H9 (cell line): Measurements from ENCODE around the gene LYPD6. TPM values are rescaled to one million over a fixed set of nuclear protein-coding genes. Genes with fewer than 3 reads are reported as not detected.

ENCODE experiments used
- DNase-seq: peaks from one replicate; pipeline ENCODE4 v3.0.0-alpha.2; 2017
- H2AFZ ChIP-seq: one replicate; pipeline ENCODE4 v1.6.1; 2013; ENCODE audit warnings: mild to moderate bottlenecking, low read length, control low read depth, moderate library complexity
- H2AK5ac ChIP-seq: 2 replicates; pipeline ENCODE4 v1.6.1; 2013; ENCODE audit warnings: low read length, control low read depth, mixed read lengths; ENCODE audit not compliant: insufficient read length
- H2BK120ac ChIP-seq: one replicate; pipeline ENCODE4 v1.6.1; 2013; ENCODE audit warnings: low read depth, mild to moderate bottlenecking, low read length, control low read depth, inconsistent platforms; ENCODE audit not compliant: poor library complexity, severe bottlenecking
- H2BK12ac ChIP-seq: 2 replicates; pipeline ENCODE4 v1.6.1; 2013; ENCODE audit warnings: low read length, control low read depth, mixed read lengths, low read depth; ENCODE audit not compliant: insufficient read length
- H2BK15ac ChIP-seq: 2 replicates; pipeline ENCODE4 v1.6.1; 2013; ENCODE audit warnings: low read depth, low read length, control low read depth
- H2BK20ac ChIP-seq: one replicate; pipeline ENCODE4 v1.6.1; 2013; ENCODE audit warnings: low read depth, mild to moderate bottlenecking, low read length, control low read depth, inconsistent platforms; ENCODE audit not compliant: poor library complexity, severe bottlenecking
- H2BK5ac ChIP-seq: 2 replicates; pipeline ENCODE4 v1.6.1; 2013; ENCODE audit warnings: low read length, control low read depth, mixed read lengths; ENCODE audit not compliant: insufficient read length
- H3K14ac ChIP-seq: 2 replicates; pipeline ENCODE4 v1.6.1; 2013; ENCODE audit warnings: low read length, control low read depth; ENCODE audit not compliant: insufficient read depth
- H3K18ac ChIP-seq: 2 replicates; pipeline ENCODE4 v1.6.1; 2013; ENCODE audit warnings: low read depth, mild to moderate bottlenecking, mixed read lengths, low read length, control low read depth; ENCODE audit not compliant: insufficient read length
- H3K23ac ChIP-seq: 2 replicates; pipeline ENCODE4 v1.6.1; 2013; ENCODE audit warnings: low read length, control low read depth, mixed read lengths, low read depth; ENCODE audit not compliant: insufficient read length
- H3K23me2 ChIP-seq: 2 replicates; pipeline ENCODE4 v1.6.1; 2013; ENCODE audit warnings: low read depth, mild to moderate bottlenecking, mixed read lengths, low read length, control low read depth; ENCODE audit not compliant: insufficient read length, poor library complexity, severe bottlenecking
- H3K27ac ChIP-seq: 2 replicates; pipeline ENCODE4 v1.5.1; 2013; ENCODE audit warnings: low read length, control low read depth, mixed read lengths, low read depth; ENCODE audit not compliant: insufficient read length
- H3K27me3 ChIP-seq: 2 replicates; pipeline ENCODE4 v1.6.1; 2013; ENCODE audit warnings: low read length, control low read depth, inconsistent platforms; ENCODE audit not compliant: insufficient read depth
- H3K4ac ChIP-seq: 2 replicates; pipeline ENCODE4 v1.6.1; 2013; ENCODE audit warnings: low read depth, mild to moderate bottlenecking, control low read depth, inconsistent platforms, low read length, moderate library complexity
- H3K4me1 ChIP-seq: 2 replicates; pipeline ENCODE4 v1.6.1; 2013; ENCODE audit warnings: low read length, control low read depth, inconsistent platforms; ENCODE audit not compliant: insufficient read depth
- H3K4me2 ChIP-seq: 2 replicates; pipeline ENCODE4 v1.6.1; 2013; ENCODE audit warnings: low read length, control low read depth, mixed read lengths; ENCODE audit not compliant: insufficient read length, insufficient read depth
- H3K56ac ChIP-seq: 2 replicates; pipeline ENCODE4 v1.6.1; 2013; ENCODE audit warnings: low read depth, mild to moderate bottlenecking, mixed read lengths, low read length, control low read depth; ENCODE audit not compliant: insufficient read length
- H3K79me1 ChIP-seq: 2 replicates; pipeline ENCODE4 v1.6.1; 2013; ENCODE audit warnings: low read depth, mild to moderate bottlenecking, moderate library complexity, low read length, control low read depth, inconsistent platforms; ENCODE audit not compliant: insufficient read depth, poor library complexity, severe bottlenecking
- H3K79me2 ChIP-seq: 2 replicates; pipeline ENCODE4 v1.6.1; 2013; ENCODE audit warnings: low read length, control low read depth, inconsistent platforms; ENCODE audit not compliant: insufficient read depth
- H3K9ac ChIP-seq: 2 replicates; pipeline ENCODE4 v1.6.1; 2013; ENCODE audit warnings: low read length, control low read depth, mixed read lengths; ENCODE audit not compliant: insufficient read length; ENCODE audit errors: extremely low read depth
- H3K9me3 ChIP-seq: one replicate; pipeline ENCODE4 v1.6.1; 2013; ENCODE audit warnings: low read depth, low read length, inconsistent platforms; ENCODE audit not compliant: control insufficient read depth
- H3T11ph ChIP-seq: one replicate; pipeline ENCODE4 v1.6.1; 2013; ENCODE audit warnings: mild to moderate bottlenecking, low read length, control low read depth, inconsistent platforms
- H4K20me1 ChIP-seq: one replicate; pipeline ENCODE4 v1.6.1; 2013; ENCODE audit not compliant: control insufficient read depth, insufficient read length, insufficient read depth
- H4K5ac ChIP-seq: 2 replicates; pipeline ENCODE4 v1.6.1; 2013; ENCODE audit warnings: low read depth, mild to moderate bottlenecking, mixed read lengths, low read length, control low read depth; ENCODE audit not compliant: insufficient read length
- H4K8ac ChIP-seq: replicated peaks from 2 replicates; pipeline ENCODE4 v1.6.1; 2013; ENCODE audit warnings: low read length, control low read depth, mixed read lengths, low read depth; ENCODE audit not compliant: insufficient read length
- H4K91ac ChIP-seq: 2 replicates; pipeline ENCODE4 v1.6.1; 2013; ENCODE audit warnings: low read depth, mild to moderate bottlenecking, moderate library complexity, mixed read lengths, low read length, control low read depth; ENCODE audit not compliant: insufficient read length
- H3K27ac Mint-ChIP-seq, 3 experiments: 2 replicates in 2 of 3; 3 replicates in 1 of 3; pipeline ENCODE4 v1.8.0; 2020 to 2021; ENCODE audit warnings: mixed read lengths in 3 of 3, mild to moderate bottlenecking in 1 of 3, moderate library complexity in 1 of 3
- H3K27me3 Mint-ChIP-seq: 2 replicates; pipeline ENCODE4 v1.8.0; 2021; ENCODE audit warnings: low read depth, mild to moderate bottlenecking, moderate library complexity, mixed read lengths
- H3K36me3 Mint-ChIP-seq, 3 experiments: 2 replicates in 2 of 3; 3 replicates in 1 of 3; pipeline ENCODE4 v1.8.0; 2020 to 2021; ENCODE audit warnings: low read depth in 3 of 3, mixed read lengths in 3 of 3; ENCODE audit not compliant: insufficient read depth in 1 of 3
- H3K4me1 Mint-ChIP-seq, 2 experiments: 2 replicates each; pipeline ENCODE4 v1.8.0; 2020; ENCODE audit warnings: mixed read lengths in 2 of 2
- H3K4me3 Mint-ChIP-seq, 2 experiments: 2 replicates in 1 of 2; 3 replicates in 1 of 2; pipeline ENCODE4 v1.8.0; 2020 to 2021; ENCODE audit warnings: mild to moderate bottlenecking in 2 of 2, mixed read lengths in 2 of 2, moderate library complexity in 1 of 2
- H3K9me3 Mint-ChIP-seq, 2 experiments: 2 replicates in 1 of 2; 3 replicates in 1 of 2; pipeline ENCODE4 v1.8.0; 2020; ENCODE audit warnings: mild to moderate bottlenecking in 2 of 2, mixed read lengths in 2 of 2, moderate library complexity in 1 of 2
- WGBS: extraction: QIAGEN DNeasy Blood & Tissue Kit; methylation state at CpG from one replicate; pipeline ENCODE4 v1.1.7; 2013; ENCODE audit warnings: missing lambda C conversion rate, low lambda C conversion rate, mixed read lengths; ENCODE audit not compliant: insufficient read length; ENCODE audit errors: extremely low coverage; 5-methylcytosine and 5-hydroxymethylcytosine counted together
- total RNA-seq: library from RNA; stranded (reverse); gene quantifications from 2 replicates; pipeline ENCODE4 v1.2.1, GENCODE V29; 2021
- TF ChIP-seq, protein P1 (sequence below): fragments of 200-600 bp; sonication (generic); conservative IDR thresholded peaks from 3 replicates; pipeline ENCODE4 v1.8.0; 2021; ENCODE audit warnings: antibody characterized with exemption, mild to moderate bottlenecking

Gene LYPD6
- total RNA-seq, 1 experiment from 2014 or later, result 3.0 TPM

- no peak overlapping the region for H3K56ac ChIP-seq
- H2BK120ac ChIP-seq, result no peak overlapping the region
- H3K27ac ChIP-seq, result no peak overlapping the region
- TF ChIP-seq, protein P1, sequence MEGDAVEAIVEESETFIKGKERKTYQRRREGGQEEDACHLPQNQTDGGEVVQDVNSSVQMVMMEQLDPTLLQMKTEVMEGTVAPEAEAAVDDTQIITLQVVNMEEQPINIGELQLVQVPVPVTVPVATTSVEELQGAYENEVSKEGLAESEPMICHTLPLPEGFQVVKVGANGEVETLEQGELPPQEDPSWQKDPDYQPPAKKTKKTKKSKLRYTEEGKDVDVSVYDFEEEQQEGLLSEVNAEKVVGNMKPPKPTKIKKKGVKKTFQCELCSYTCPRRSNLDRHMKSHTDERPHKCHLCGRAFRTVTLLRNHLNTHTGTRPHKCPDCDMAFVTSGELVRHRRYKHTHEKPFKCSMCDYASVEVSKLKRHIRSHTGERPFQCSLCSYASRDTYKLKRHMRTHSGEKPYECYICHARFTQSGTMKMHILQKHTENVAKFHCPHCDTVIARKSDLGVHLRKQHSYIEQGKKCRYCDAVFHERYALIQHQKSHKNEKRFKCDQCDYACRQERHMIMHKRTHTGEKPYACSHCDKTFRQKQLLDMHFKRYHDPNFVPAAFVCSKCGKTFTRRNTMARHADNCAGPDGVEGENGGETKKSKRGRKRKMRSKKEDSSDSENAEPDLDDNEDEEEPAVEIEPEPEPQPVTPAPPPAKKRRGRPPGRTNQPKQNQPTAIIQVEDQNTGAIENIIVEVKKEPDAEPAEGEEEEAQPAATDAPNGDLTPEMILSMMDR, result no peak
- no peak overlapping the region for H3K9ac ChIP-seq
- no peak overlapping the region for H3K4ac ChIP-seq
- Mint-ChIP-seq H3K9me3 (peaks cover 0 to 5% of the 10 kb centered on the region in 2 experiments; a peak in 1 of 5 replicates), H3K4me1 (peaks cover 6 to 7% of the 10 kb centered on the region in 2 experiments), H3K27me3 (no peaks in the 10 kb centered on the region), H3K27ac (no peak overlapping the region), H3K4me3 (no peak overlapping the region), H3K36me3 (peaks cover 0 to 14% (median 7%) of the 10 kb centered on the region in 3 experiments; a peak in 3 of 7 replicates)
- H2BK15ac ChIP-seq, result no peak overlapping the region
- H3K18ac ChIP-seq, result no peak overlapping the region
- peaks cover 3% of the 10 kb centered on the region for H3K79me1 ChIP-seq
- no peaks in the 10 kb centered on the region for H3K9me3 ChIP-seq
- WGBS, result no CpG with 5 or more reads among the region's 2 CpGs
- no peaks in the 10 kb centered on the region for H3K79me2 ChIP-seq
- H3K4me2 ChIP-seq, result no peak overlapping the region
- H3K23ac ChIP-seq, result no peak overlapping the region
- H3K4me1 ChIP-seq, result no peaks in the 10 kb centered on the region
- H3K27me3 ChIP-seq, result no peaks in the 10 kb centered on the region
- H2BK20ac ChIP-seq, result no peak overlapping the region
- H3K14ac ChIP-seq, result no peak overlapping the region
- H4K8ac ChIP-seq, result no peak overlapping the region
- no peak overlapping the region for H4K91ac ChIP-seq
- H4K5ac ChIP-seq, result no peak overlapping the region
- no peak overlapping the region for H2AK5ac ChIP-seq
- H4K20me1 ChIP-seq, result no peaks in the 10 kb centered on the region
- no peak overlapping the region for H2AFZ ChIP-seq
- no peak overlapping the region for H2BK5ac ChIP-seq
- H3K23me2 ChIP-seq, result no peaks in the 10 kb centered on the region
- DNase-seq, result no peak
- H3T11ph ChIP-seq, result no peak overlapping the region
- H2BK12ac ChIP-seq, result no peak overlapping the region
Measured at GRCh38 chr2:149339324-149339723, 8.9 kb downstream of the LYPD6 start.
